Fibroblast of the aortic adventitia (primary cell): Measurements from ENCODE around the gene PPP3CB. TPM values are rescaled to one million over a fixed set of nuclear protein-coding genes. Genes with fewer than 3 reads are reported as not detected.
A peak's percentile ranks its signal among the peaks of the same experiment; 100 is the strongest.
"Not testable (repeated sequence)": the region's sequence is repeated elsewhere in the genome, so short reads cannot be mapped to it uniquely, and the experiment has no call there.

ENCODE experiments used
- DNase-seq: peaks from one replicate; pipeline ENCODE4 v3.0.0-alpha.2; 2010; ENCODE audit warnings: low read depth
- H3K4me3 ChIP-seq: 2 replicates; pipeline ENCODE4 v1.5.1; 2011; ENCODE audit warnings: low read depth, mild to moderate bottlenecking, control low read depth, low read length, moderate library complexity
- CTCF ChIP-seq: IDR thresholded peaks from 2 replicates; pipeline ENCODE4 v1.5.1; 2011; ENCODE audit warnings: mild to moderate bottlenecking, low read length, control low read depth, inconsistent platforms; ENCODE audit not compliant: insufficient read depth
- total RNA-seq: library from RNA; depleted of rRNA; stranded (reverse); fragments of >200 nt; gene quantifications from 2 replicates; pipeline ENCODE4 v1.2.3, GENCODE V29; 2012; ENCODE audit warnings: low replicate concordance

The PPP3CB gene
- total RNA-seq, 1 donor: 45.5 TPM

- DNase-seq: peak; percentile 34
- no peak overlapping the region for H3K4me3 ChIP-seq
- TF ChIP-seq CTCF: no peak
Measured at GRCh38 chr10:73406846-73407245, 89.0 kb downstream of the PPP3CB start.

- H3K4me3 ChIP-seq: no peak overlapping the region
- no peak for DNase-seq
- no peak for TF ChIP-seq CTCF
Measured at GRCh38 chr10:73405556-73405955, 90.3 kb downstream of the PPP3CB start.

- no peak overlapping the region for H3K4me3 ChIP-seq
- no peak for DNase-seq
- TF ChIP-seq CTCF: no peak
Measured at GRCh38 chr10:73404690-73405089, 91.1 kb downstream of the PPP3CB start.

GRCh38 chr10:73401636-73402035, 94.2 kb downstream of the PPP3CB start:
- H3K4me3 ChIP-seq: no peak overlapping the region
- TF ChIP-seq CTCF: no peak
- no peak for DNase-seq

- H3K4me3 ChIP-seq: no peak overlapping the region
- no peak for DNase-seq
- TF ChIP-seq CTCF: no peak
Measured at GRCh38 chr10:73399063-73399462, 96.8 kb downstream of the PPP3CB start.

GRCh38 chr10:73398024-73398423, 97.8 kb downstream of the PPP3CB start:
- no peak for DNase-seq
- TF ChIP-seq CTCF: no peak
- H3K4me3 ChIP-seq: no peak overlapping the region

- not testable (repeated sequence) for H3K4me3 ChIP-seq, DNase-seq
Measured at GRCh38 chr10:73394325-73394724, 101.5 kb downstream of the PPP3CB start.
